Endothelial cell (in vitro differentiated cells): Measurements from ENCODE around the gene BET1L. TPM values are rescaled to one million over a fixed set of nuclear protein-coding genes. Genes with fewer than 3 reads are reported as not detected.

Experiments
- DNase-seq: peaks from one replicate; pipeline ENCODE4 v3.0.0; 2021; ENCODE audit warnings: low spot score
- H3K27ac Mint-ChIP-seq: one replicate; pipeline ENCODE4 v1.8.0; 2021; ENCODE audit warnings: mixed read lengths, inconsistent platforms; ENCODE audit not compliant: unreplicated experiment
- H3K27me3 Mint-ChIP-seq: one replicate; pipeline ENCODE4 v1.8.0; 2021; ENCODE audit warnings: mild to moderate bottlenecking, moderate library complexity, mixed read lengths, inconsistent platforms; ENCODE audit not compliant: unreplicated experiment
- H3K36me3 Mint-ChIP-seq: one replicate; pipeline ENCODE4 v1.8.0; 2021; ENCODE audit warnings: mild to moderate bottlenecking, low read depth, mixed read lengths, inconsistent platforms; ENCODE audit not compliant: unreplicated experiment
- H3K4me1 Mint-ChIP-seq: one replicate; pipeline ENCODE4 v1.8.0; 2021; ENCODE audit warnings: mild to moderate bottlenecking, mixed read lengths, inconsistent platforms; ENCODE audit not compliant: unreplicated experiment
- H3K4me3 Mint-ChIP-seq: one replicate; pipeline ENCODE4 v1.8.0; 2021; ENCODE audit warnings: mild to moderate bottlenecking, mixed read lengths, inconsistent platforms; ENCODE audit not compliant: unreplicated experiment
- H3K9me3 Mint-ChIP-seq: one replicate; pipeline ENCODE4 v1.8.0; 2021; ENCODE audit warnings: mixed read lengths, inconsistent platforms; ENCODE audit not compliant: unreplicated experiment
- long read RNA-seq: library from polyadenylated mRNA; unstranded; transcript quantifications from one replicate; pipeline ENCODE4 v2.0.0, GENCODE V29; 2020; ENCODE audit not compliant: unreplicated experiment
- total RNA-seq: library from RNA; stranded (reverse); fragmentation: NEBNext Ultra II Directional; extraction: Animal tissue kit (Norgen Biotek cat#: 25700); gene quantifications from one replicate; pipeline ENCODE4 v1.2.1, GENCODE V29; 2021; ENCODE audit not compliant: unreplicated experiment
- TF ChIP-seq, protein P1 (sequence below): fragments of 200-600 bp; sonication (generic); IDR thresholded peaks from one replicate; pipeline ENCODE4 v1.5.0; 2021; ENCODE audit warnings: antibody characterized with exemption; ENCODE audit not compliant: unreplicated experiment

BET1L gene, protein sequence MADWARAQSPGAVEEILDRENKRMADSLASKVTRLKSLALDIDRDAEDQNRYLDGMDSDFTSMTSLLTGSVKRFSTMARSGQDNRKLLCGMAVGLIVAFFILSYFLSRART
- 64.4 TPM for total RNA-seq
- long read RNA-seq, transcript BET1L-203 (4 exons, 2,819 nt): major isoform, 26 of 39 reads
- long read RNA-seq, partial matches to known transcripts: 0 of 39 reads
- long read RNA-seq, other reads (novel, unspliced or antisense): 12 of 39 reads

DNA sequence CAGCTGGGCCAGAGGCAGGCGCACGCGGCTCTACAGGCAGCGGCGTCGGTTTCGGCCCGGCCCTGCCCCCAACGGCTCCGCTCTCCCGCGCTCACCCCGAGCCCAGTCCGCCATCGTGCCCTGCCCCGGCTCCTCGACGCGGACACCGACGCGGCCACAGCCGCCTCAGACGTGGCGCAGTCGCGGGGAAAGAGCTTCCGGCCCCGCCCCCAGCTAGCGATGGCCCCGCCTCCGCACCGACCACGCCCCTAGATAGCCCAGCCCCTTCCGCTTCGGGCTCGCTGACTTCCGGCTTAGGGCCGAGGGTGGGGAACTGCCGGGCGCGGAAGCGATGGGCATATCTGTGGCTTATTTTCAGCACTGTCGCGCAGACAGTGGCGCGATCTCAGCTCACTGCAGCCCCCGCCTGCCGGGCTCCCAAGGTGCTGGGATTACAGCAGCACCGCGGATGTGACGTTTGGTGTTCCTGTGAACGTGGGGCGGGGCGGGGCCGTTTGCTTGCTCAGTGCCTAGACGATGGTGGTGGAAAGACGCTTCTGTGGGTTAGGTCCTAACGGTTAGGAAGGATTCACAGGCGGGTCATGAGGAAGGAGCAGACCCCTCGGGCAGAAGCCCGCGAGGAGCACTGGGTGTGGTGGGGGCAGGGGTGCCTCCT, at the start of gene BET1L, which contains the start of gene RIC8A:
Gene BET1L, minus strand, starts transcription at position 192 of the 655 bp plus-strand sequence. Its CDS starts 78 bp downstream, at position 114.
Gene RIC8A, plus strand, starts transcription at position 501 of the 655 bp plus-strand sequence. CDS start 1,147 bp downstream, outside the sequence.
- peak; percentile 93 for DNase-seq
- TF ChIP-seq, protein P1, sequence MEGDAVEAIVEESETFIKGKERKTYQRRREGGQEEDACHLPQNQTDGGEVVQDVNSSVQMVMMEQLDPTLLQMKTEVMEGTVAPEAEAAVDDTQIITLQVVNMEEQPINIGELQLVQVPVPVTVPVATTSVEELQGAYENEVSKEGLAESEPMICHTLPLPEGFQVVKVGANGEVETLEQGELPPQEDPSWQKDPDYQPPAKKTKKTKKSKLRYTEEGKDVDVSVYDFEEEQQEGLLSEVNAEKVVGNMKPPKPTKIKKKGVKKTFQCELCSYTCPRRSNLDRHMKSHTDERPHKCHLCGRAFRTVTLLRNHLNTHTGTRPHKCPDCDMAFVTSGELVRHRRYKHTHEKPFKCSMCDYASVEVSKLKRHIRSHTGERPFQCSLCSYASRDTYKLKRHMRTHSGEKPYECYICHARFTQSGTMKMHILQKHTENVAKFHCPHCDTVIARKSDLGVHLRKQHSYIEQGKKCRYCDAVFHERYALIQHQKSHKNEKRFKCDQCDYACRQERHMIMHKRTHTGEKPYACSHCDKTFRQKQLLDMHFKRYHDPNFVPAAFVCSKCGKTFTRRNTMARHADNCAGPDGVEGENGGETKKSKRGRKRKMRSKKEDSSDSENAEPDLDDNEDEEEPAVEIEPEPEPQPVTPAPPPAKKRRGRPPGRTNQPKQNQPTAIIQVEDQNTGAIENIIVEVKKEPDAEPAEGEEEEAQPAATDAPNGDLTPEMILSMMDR: no peak
- Mint-ChIP-seq H3K9me3 (no peaks in the 10 kb centered on the region), H3K36me3 (peaks cover 24% of the 10 kb centered on the region), H3K4me1 (peaks cover 40% of the 10 kb centered on the region), H3K4me3 (peak within 1 kb of the TSS; percentile 99), H3K27me3 (peaks cover 22% of the 10 kb centered on the region), H3K27ac (peak within 1 kb of the TSS; percentile 98)

DNA sequence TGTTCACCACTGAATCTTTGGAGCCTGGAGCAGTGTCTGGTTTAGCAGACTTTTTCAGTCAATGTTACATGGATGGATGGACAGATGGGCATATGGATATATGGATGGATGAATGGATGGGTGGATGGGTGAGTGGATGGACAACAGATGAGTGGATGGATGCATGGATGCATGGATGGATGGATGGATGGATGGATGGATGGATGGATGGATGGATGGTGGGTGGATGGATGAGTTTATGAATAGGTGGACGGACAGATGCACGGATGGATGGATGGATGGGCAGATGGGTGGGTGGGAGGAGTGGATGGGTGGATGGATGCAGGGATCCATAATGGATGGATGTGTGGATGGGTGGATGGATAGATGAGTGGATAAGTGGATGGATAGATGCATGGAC, 48.6 kb upstream of the BET1L start:
- Mint-ChIP-seq H3K36me3 (peaks cover 25% of the 10 kb centered on the region), H3K27me3 (peaks cover 6% of the 10 kb centered on the region), H3K4me1 (no peaks in the 10 kb centered on the region), H3K27ac (no peak overlapping the region), H3K9me3 (no peaks in the 10 kb centered on the region), H3K4me3 (no peak overlapping the region)
- DNase-seq: no peak
- TF ChIP-seq, protein P1: no peak

DNA sequence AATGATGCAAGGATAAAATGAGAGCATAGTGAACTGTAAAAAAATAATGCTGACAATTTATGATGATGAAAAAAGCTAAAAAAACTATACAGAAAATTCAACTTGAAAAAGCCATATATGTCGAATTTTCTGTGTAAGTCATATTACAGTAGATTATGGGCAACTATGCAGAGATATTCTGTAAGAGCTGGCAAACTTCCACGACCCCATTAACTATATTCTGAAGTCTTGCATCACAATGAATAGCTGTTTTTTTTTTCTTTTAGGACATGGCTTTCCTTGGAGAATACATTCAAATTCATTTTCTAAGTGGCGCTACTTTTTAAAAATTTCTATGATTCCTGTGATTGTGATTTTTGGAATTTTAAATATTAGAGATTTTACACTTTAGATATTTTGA, 48.0 kb upstream of the BET1L start:
- peaks cover 29% of the 10 kb centered on the region for H3K36me3 Mint-ChIP-seq
- no peak for DNase-seq
- no peak overlapping the region for H3K27ac Mint-ChIP-seq
- H3K4me3 Mint-ChIP-seq: no peak overlapping the region
- no peaks in the 10 kb centered on the region for H3K9me3 Mint-ChIP-seq
- TF ChIP-seq, protein P1: no peak
- no peaks in the 10 kb centered on the region for H3K4me1 Mint-ChIP-seq
- H3K27me3 Mint-ChIP-seq: peaks cover 6% of the 10 kb centered on the region

DNA sequence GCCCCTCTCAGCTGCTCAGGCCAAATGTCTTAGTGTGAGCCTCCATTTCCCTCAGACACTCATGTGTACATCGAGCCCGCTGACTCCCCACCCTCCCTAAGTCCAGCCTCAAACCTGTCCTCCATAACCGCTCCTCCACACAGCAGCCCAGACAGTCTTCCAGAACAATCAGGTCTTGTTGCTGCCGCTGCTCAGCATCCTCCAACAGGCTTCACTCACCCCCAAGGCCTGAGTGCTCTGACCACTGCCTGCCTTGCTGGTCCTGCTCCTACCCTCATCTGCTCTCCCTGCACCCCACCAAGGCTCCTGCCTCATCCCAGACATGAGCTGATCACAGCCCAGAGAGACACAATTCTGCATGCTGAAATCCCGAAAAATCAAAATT, 46.7 kb upstream of the BET1L start:
- TF ChIP-seq, protein P1: no peak
- no peaks in the 10 kb centered on the region for H3K4me1 Mint-ChIP-seq
- DNase-seq: no peak
- H3K36me3 Mint-ChIP-seq: peaks cover 39% of the 10 kb centered on the region
- H3K27me3 Mint-ChIP-seq: peaks cover 5% of the 10 kb centered on the region
- no peak overlapping the region for H3K27ac Mint-ChIP-seq
- H3K4me3 Mint-ChIP-seq: no peak overlapping the region
- no peaks in the 10 kb centered on the region for H3K9me3 Mint-ChIP-seq
